ENCODE results near the gene XRCC6. TPM values are rescaled to one million over a fixed set of nuclear protein-coding genes. Genes with fewer than 3 reads are reported as not detected.

XRCC6 gene
- total RNA-seq, 1 experiment from 2014 or later = 474 TPM

GRCh38 chr22:41574847-41575381, 46.2 kb upstream of the XRCC6 start:
- Mint-ChIP-seq H3K27ac (no peak overlapping the region), H3K4me3 (no peak overlapping the region), H3K4me1 (no peaks in the 10 kb centered on the region), H3K9me3 (no peaks in the 10 kb centered on the region), H3K27me3 (ENCODE audit: low read depth) (no peaks in the 10 kb centered on the region), H3K36me3 (no peaks in the 10 kb centered on the region)
- CTCF ChIA-PET = interaction anchor here (3.5 kb wide), 1 partner anchor 16 kb away, joined by 53 read pairs; the partner anchor contains the start of gene PMM1
- no peak for ATAC-seq
- POLR2A ChIA-PET = no interaction called here
- 0 out of 2 replicates have a peak, but pooled peaks have one; percentile 30 for TF ChIP-seq TCF7 (CRISPR knock-in tag; IDR thresholded peaks at IDR 0.05; ENCODE audit: low read depth)
- no peak for TF ChIP-seq ZNF138 (CRISPR knock-in tag; conservative IDR thresholded peaks at IDR 0.05)
- TF ChIP-seq NR1H2 (CRISPR knock-in tag; IDR thresholded peaks at IDR 0.05) = no peak
- no peak for TF ChIP-seq ZNF396 (CRISPR knock-in tag; IDR thresholded peaks at IDR 0.05; ENCODE audit: borderline replicate concordance)
- no peak for DNase-seq (ENCODE audit: low spot score)

- DNase-seq (ENCODE audit: low spot score) (no peak), ATAC-seq (no peak)
- no peak overlapping the region for H3K27ac Mint-ChIP-seq
- H3K36me3 Mint-ChIP-seq = no peaks in the 10 kb centered on the region
- no peaks in the 10 kb centered on the region for H3K4me1 Mint-ChIP-seq
- CTCF ChIA-PET = interaction anchor here (3.5 kb wide), 1 partner anchor 15 kb away, joined by 53 read pairs; the partner anchor contains the start of gene PMM1
- H3K9me3 Mint-ChIP-seq = no peaks in the 10 kb centered on the region
- H3K27me3 Mint-ChIP-seq (ENCODE audit: low read depth) = no peaks in the 10 kb centered on the region
- POLR2A ChIA-PET = no interaction called here
- H3K4me3 Mint-ChIP-seq = no peak overlapping the region
- TF ChIP-seq ZNF138 (CRISPR knock-in tag; conservative IDR thresholded peaks at IDR 0.05) (no peak), TCF7 (CRISPR knock-in tag; IDR thresholded peaks at IDR 0.05; ENCODE audit: low read depth) (no peak), EMX1 (CRISPR knock-in tag; IDR thresholded peaks at IDR 0.05) (no peak), NFYB (CRISPR knock-in tag; conservative IDR thresholded peaks at IDR 0.05; ENCODE audit: low read depth) (no peak), JAZF1 (CRISPR knock-in tag; IDR thresholded peaks at IDR 0.05) (no peak), MLX (CRISPR knock-in tag; IDR thresholded peaks at IDR 0.05) (no peak), AFF4 (CRISPR knock-in tag; IDR thresholded peaks at IDR 0.05; ENCODE audit: borderline replicate concordance) (no peak), AR (CRISPR knock-in tag; IDR thresholded peaks at IDR 0.05) (no peak), SP1 (CRISPR knock-in tag; conservative IDR thresholded peaks at IDR 0.05) (no peak), NR3C1 (CRISPR knock-in tag; conservative IDR thresholded peaks at IDR 0.05; ENCODE audit: low read depth) (no peak), SMAD3 (CRISPR knock-in tag; IDR thresholded peaks at IDR 0.05; ENCODE audit: borderline replicate concordance) (no peak), GABPB1 (CRISPR knock-in tag; IDR thresholded peaks at IDR 0.05) (no peak), HMGXB4 (CRISPR knock-in tag; IDR thresholded peaks at IDR 0.05) (no peak), PRDM15 (CRISPR knock-in tag; IDR thresholded peaks at IDR 0.05) (no peak), JUN (CRISPR knock-in tag; IDR thresholded peaks at IDR 0.05) (no peak), NR1H2 (CRISPR knock-in tag; IDR thresholded peaks at IDR 0.05) (no peak), RORB (CRISPR knock-in tag; IDR thresholded peaks at IDR 0.05) (no peak), ZMAT4 (CRISPR knock-in tag; IDR thresholded peaks at IDR 0.05) (no peak)
These were observed 45.6 kb upstream of the XRCC6 start for GRCh38 chr22:41575533-41575932.
